ENCODE measurements around the gene OARD1.

OARD1 gene

GRCh38 chr6:41074692-41075436 is 2.7 kb upstream of the OARD1 start:
- DNase-seq = no peak

- DNase-seq = peak; percentile 63
Observed at GRCh38 chr6:41073968-41074691, 2.0 kb upstream of the OARD1 start.

GRCh38 chr6:41073203-41073967 is 1.2 kb upstream of the OARD1 start:
- peak; percentile 62 for DNase-seq

- DNase-seq = peak; percentile 99
Observed at GRCh38 chr6:41072836-41073202, 663 bp upstream of the OARD1 start, which contains the start of gene NFYA. TSS of gene NFYA (plus strand) at chr6:41072974. CDS start at chr6:41079090, 6,116 bp downstream.

- peak; percentile 75 for DNase-seq
Observed at GRCh38 chr6:41071501-41071922, 644 bp downstream of the OARD1 start.

GRCh38 chr6:41066867-41067304 is 5.3 kb downstream of the OARD1 start:
- DNase-seq = peak; percentile 55

- no peak for DNase-seq
Observed at GRCh38 chr6:41065550-41066026, 6.6 kb downstream of the OARD1 start.

- no peak for DNase-seq
Observed at GRCh38 chr6:41064841-41065240, 7.3 kb downstream of the OARD1 start.

- no peak for DNase-seq
Observed at GRCh38 chr6:41063884-41064285, 8.3 kb downstream of the OARD1 start.

GRCh38 chr6:41062056-41062455 is 10.1 kb downstream of the OARD1 start:
- DNase-seq = no peak

GRCh38 chr6:41061196-41061726 is 10.9 kb downstream of the OARD1 start:
- DNase-seq = no peak

- DNase-seq = no peak
Observed at GRCh38 chr6:41059556-41059955, 12.6 kb downstream of the OARD1 start.

GRCh38 chr6:41058783-41059181 is 13.4 kb downstream of the OARD1 start:
- no peak for DNase-seq

- DNase-seq = no peak
Observed at GRCh38 chr6:41056768-41057490, 15.2 kb downstream of the OARD1 start.

- DNase-seq = no peak
Observed at GRCh38 chr6:41055149-41055548, 17.0 kb downstream of the OARD1 start.

- no peak for DNase-seq
Observed at GRCh38 chr6:41054511-41054910, 17.6 kb downstream of the OARD1 start.

GRCh38 chr6:41053041-41053440 is 19.1 kb downstream of the OARD1 start, which contains the start of gene APOBEC2:
TSS of gene APOBEC2 (plus strand) at chr6:41053202. CDS start at chr6:41053348, 146 bp downstream.
- DNase-seq = no peak

- peak; percentile 21 for DNase-seq
Observed at GRCh38 chr6:41051873-41052272, 20.3 kb downstream of the OARD1 start.

- no peak for DNase-seq
Observed at GRCh38 chr6:41050536-41050935, 21.6 kb downstream of the OARD1 start.

- no peak for DNase-seq
Observed at GRCh38 chr6:41049955-41050354, 22.2 kb downstream of the OARD1 start.

GRCh38 chr6:41049521-41049920 is 22.6 kb downstream of the OARD1 start:
- no peak for DNase-seq
